K562 (cell line): ENCODE data around the gene GPR142. TPM values are rescaled to one million over a fixed set of nuclear protein-coding genes. Genes with fewer than 3 reads are reported as not detected.

Experiments
- CBFA2T2 ChIP-seq: fragments of 450-650 bp; conservative IDR thresholded peaks from 2 replicates; pipeline ENCODE4 v1.6.1; 2017; ENCODE audit warnings: mild to moderate bottlenecking
- CC2D1A ChIP-seq: fragments of 450-650 bp; IDR thresholded peaks from 2 replicates; pipeline ENCODE4 v1.6.1; 2017; ENCODE audit warnings: mild to moderate bottlenecking
- CSDE1 ChIP-seq, 2 experiments: fragments of 450-650 bp; IDR thresholded peaks; 2 replicates each; pipeline ENCODE4 v1.6.1; 2016; ENCODE audit warnings: mild to moderate bottlenecking in 1 of 2
- DMBX1 ChIP-seq: fragments of 250-450 bp; sonication (Bioruptor Pico); IDR thresholded peaks from 2 replicates; pipeline ENCODE4 v1.8.0; 2022; ENCODE audit warnings: inconsistent platforms, mild to moderate bottlenecking, moderate library complexity, borderline replicate concordance
- DPF2 ChIP-seq: fragments of 450-650 bp; IDR thresholded peaks from 2 replicates; pipeline ENCODE4 v1.6.1; 2016
- ELF4 ChIP-seq: fragments of 450-650 bp; formaldehyde crosslinking; IDR thresholded peaks from 2 replicates; pipeline ENCODE4 v1.4.0; 2022; ENCODE audit warnings: missing genetic modification characterization
- ETS1 ChIP-seq: conservative IDR thresholded peaks from 2 replicates; pipeline ENCODE4 v1.6.1; 2011; ENCODE audit warnings: low read depth, mild to moderate bottlenecking, low read length; ENCODE audit not compliant: control insufficient read depth
- HDAC8 ChIP-seq: fragments of 450-650 bp; IDR thresholded peaks from 2 replicates; pipeline ENCODE4 v1.6.1; 2016; ENCODE audit warnings: mild to moderate bottlenecking, missing genetic modification characterization, moderate library complexity, missing compliant biosample characterization
- ILK ChIP-seq: fragments of 450-650 bp; IDR thresholded peaks from 2 replicates; pipeline ENCODE4 v1.6.1; 2016; ENCODE audit warnings: missing genetic modification characterization, low read depth, mild to moderate bottlenecking, missing compliant biosample characterization, moderate library complexity, borderline replicate concordance
- KDM2B ChIP-seq: fragments of 250-450 bp; sonication (Bioruptor Pico); IDR thresholded peaks from 2 replicates; pipeline ENCODE4 v1.8.0; 2021; ENCODE audit warnings: mild to moderate bottlenecking, moderate library complexity
- MAX ChIP-seq: sonication (generic); formaldehyde crosslinking; IDR thresholded peaks from 2 replicates; pipeline ENCODE4 v1.9.0; 2022; ENCODE audit warnings: mild to moderate bottlenecking, missing genetic modification reagents
- MXI1 ChIP-seq: IDR thresholded peaks from 2 replicates; pipeline ENCODE4 v1.6.1; 2011; ENCODE audit warnings: low read depth, mild to moderate bottlenecking, improper control_type of control experiment, low read length
- NCOR1 ChIP-seq: fragments of 450-650 bp; IDR thresholded peaks from 2 replicates; pipeline ENCODE4 v1.6.1; 2016; ENCODE audit warnings: mild to moderate bottlenecking, moderate library complexity
- PHB2 ChIP-seq: fragments of 450-650 bp; IDR thresholded peaks from 2 replicates; pipeline ENCODE4 v1.6.1; 2017; ENCODE audit warnings: low read depth
- PRDM10 ChIP-seq: fragments of 450-650 bp; IDR thresholded peaks from 2 replicates; pipeline ENCODE4 v1.6.1; 2018; ENCODE audit not compliant: partially characterized antibody
- RCOR1 ChIP-seq, 2 experiments: IDR thresholded peaks; 2 replicates each; pipeline ENCODE4 v1.6.1; 2012; ENCODE audit warnings: low read depth in 2 of 2, low read length in 2 of 2, borderline replicate concordance in 1 of 2, improper control_type of control experiment in 1 of 2
- SMARCE1 ChIP-seq: fragments of 450-650 bp; IDR thresholded peaks from 2 replicates; pipeline ENCODE4 v1.7.1; 2016; ENCODE audit warnings: mild to moderate bottlenecking
- SOX6 ChIP-seq: fragments of 450-650 bp; IDR thresholded peaks from 2 replicates; pipeline ENCODE4 v1.6.1; 2014; ENCODE audit warnings: mild to moderate bottlenecking
- SRSF7 ChIP-seq: fragments of 200-400 bp; formaldehyde crosslinking; optimal IDR thresholded peaks from 2 replicates; pipeline ENCODE3; 2017; ENCODE audit warnings: mild to moderate bottlenecking, low read depth, low read length
- TRIM24 ChIP-seq, 2 experiments: fragments of 450-650 bp; IDR thresholded peaks; 2 replicates each; pipeline ENCODE4 v1.6.1; 2016
- ZEB2 ChIP-seq: fragments of 450-650 bp; IDR thresholded peaks from 2 replicates; pipeline ENCODE4 v1.6.1; 2016
- ZMIZ1 ChIP-seq, 2 experiments: fragments of 150-350 bp in 1 of 2; IDR thresholded peaks; 2 replicates each; pipeline ENCODE4 v1.6.1; 2012 to 2016; ENCODE audit warnings: low read depth in 2 of 2, low read length in 2 of 2, mild to moderate bottlenecking in 1 of 2, moderate library complexity in 1 of 2
- polyA plus RNA-seq, 8 experiments: library from polyadenylated mRNA; depleted of rRNA in 4 of 8; stranded (reverse) in 5 of 8; unstranded in 3 of 8; fragments of >200 nt; fragmentation: Nextera tagmentation in 2 of 8; fragmentation: Illumina TruSeq in 1 of 8; extraction: Ambion mirVana in 2 of 8; extraction: Trizol in 1 of 8; gene quantifications; 2 replicates each; pipeline versions ENCODE4 v1.2.1 to v1.2.3, GENCODE V29; 2011 to 2014; ENCODE audit warnings: inconsistent platforms in 1 of 8, missing spikeins in 1 of 8
- total RNA-seq, 7 experiments: library from RNA; depleted of rRNA in 6 of 7; stranded (reverse); fragments of >200 nt in 6 of 7; fragmentation: Illumina TruSeq in 2 of 7; extraction: Trizol in 2 of 7; gene quantifications; 2 replicates each; pipeline versions ENCODE4 v1.2.1 to v1.2.3, GENCODE V29; 2011 to 2021; ENCODE audit warnings: low replicate concordance in 1 of 7

The GPR142 gene
- total and polyA plus RNA-seq, 9 of the 15 experiments (the other 6 are each of a cell fraction or from before 2014, with no cell fraction given) = not detected

- TF ChIP-seq ZEB2 (peak; percentile 53; the same call in 1 of the 2 replicates), CSDE1 (IDR thresholded peaks at IDR 0.05) (no peak), ELF4 (no peak), SOX6 (peak; percentile 79), ZMIZ1 (IDR thresholded peaks at IDR 0.05; ENCODE audit: low read depth in 2 of 2, low read length in 2 of 2) (peak in 1 of 2 experiments; percentile 79; a peak in 2 of 4 replicates), ETS1 (peak; percentile 48; the same call in 1 of the 2 replicates), KDM2B (CRISPR knock-in tag) (no peak), NCOR1 (peak; percentile 90), PHB2 (peak; percentile 62; the same call in 1 of the 2 replicates), DPF2 (peak; percentile 88), RCOR1 (IDR thresholded peaks at IDR 0.05; ENCODE audit: borderline replicate concordance in 1 of 2, low read depth in 2 of 2, low read length in 2 of 2) (peak in 1 of 2 experiments; percentile 68; a peak in 1 of 4 replicates), CC2D1A (peak; percentile 37; the same call in 1 of the 2 replicates), HDAC8 (tag) (no peak), ILK (tag) (no peak), MAX (CRISPR knock-in tag) (peak; percentile 68; the same call in 1 of the 2 replicates), DMBX1 (peak; percentile 90; the same call in 1 of the 2 replicates), CBFA2T2 (peak; percentile 97), SMARCE1 (peak; percentile 59; the same call in 1 of the 2 replicates), SRSF7 (no peak), PRDM10 (peak; percentile 11), TRIM24 (IDR thresholded peaks at IDR 0.05) (peak; percentile 96 to 97), MXI1 (0 out of 2 replicates have a peak, but pooled peaks have one; percentile 44)
Observed at GRCh38 chr17:74332763-74333283, 34.5 kb upstream of the GPR142 start (continued).
